GM19372 (cell line): Measurements from ENCODE around the gene DDX19B.
"Not testable (repeated sequence)": the region's sequence is repeated elsewhere in the genome, so short reads cannot be mapped to it uniquely, and the experiment has no call there.

Experiments used
- ATAC-seq: cut with Tn5 transposase; IDR thresholded peaks from one replicate; pipeline ENCODE4 v1.9.1; 2021; ENCODE audit warnings: mild to moderate bottlenecking, low read depth, moderate library complexity; ENCODE audit not compliant: unreplicated experiment

Gene DDX19B

DNA sequence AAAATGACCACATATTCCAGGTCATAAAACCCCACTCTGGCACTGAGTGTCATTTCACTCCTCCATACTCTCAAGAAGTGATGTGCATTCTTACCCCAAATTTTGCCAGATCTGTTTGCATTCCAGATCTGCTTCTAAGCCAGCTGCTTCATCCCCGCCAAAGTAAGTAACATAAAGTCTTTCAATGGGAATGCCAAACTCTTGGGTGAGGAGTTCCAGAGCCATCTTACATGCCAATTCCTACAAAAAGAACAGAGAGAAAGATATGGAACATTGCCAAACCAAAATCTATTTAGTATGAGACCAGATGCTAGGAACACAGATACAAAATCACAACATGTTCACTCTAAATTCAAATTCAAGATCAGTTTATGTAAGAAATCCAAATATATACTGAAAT lies 22.6 kb upstream of the DDX19B start:
- no peak for ATAC-seq

DNA sequence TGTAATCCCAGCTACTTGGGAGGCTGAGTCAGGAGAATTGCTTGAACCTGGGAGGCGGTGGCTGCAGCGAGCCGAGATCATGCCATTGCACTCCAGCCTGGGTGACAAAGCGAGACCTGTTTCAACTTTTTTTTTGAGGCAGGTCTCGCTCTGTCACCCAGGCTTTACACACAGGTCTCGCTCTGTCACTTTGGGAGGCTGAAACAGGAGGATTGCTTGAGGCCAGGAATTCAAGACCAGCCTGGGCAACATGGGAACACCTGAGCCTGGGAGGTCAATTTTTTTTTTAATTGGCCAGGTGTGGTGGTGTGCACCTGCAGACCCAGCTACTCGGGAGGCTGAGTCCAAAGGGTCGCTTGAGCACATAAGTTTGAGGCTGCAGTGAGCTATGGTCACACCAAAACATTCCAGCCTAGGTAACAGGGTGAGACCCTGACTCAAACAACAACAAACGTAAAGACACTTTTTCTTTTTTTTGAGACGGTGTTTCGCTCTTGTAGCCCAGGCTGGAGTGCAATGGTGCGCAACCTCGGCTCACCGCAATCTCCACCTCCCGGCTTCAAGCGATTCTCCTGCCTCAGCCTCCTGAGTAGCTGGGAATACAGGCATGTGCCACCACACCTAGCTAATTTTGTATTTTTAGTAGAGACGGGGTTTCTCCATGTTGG lies 11.5 kb upstream of the DDX19B start:
- not testable (repeated sequence) for ATAC-seq

- peak; percentile 96 for ATAC-seq
These were observed 9.5 kb upstream of the DDX19B start, which contains the start of gene AARS1 for GRCh38 chr16:70289229-70290094. Gene AARS1 (minus strand): TSS chr16:70289506. CDS start chr16:70282763, 6,743 bp downstream.

- ATAC-seq, result no peak
These were observed 8.0 kb upstream of the DDX19B start for GRCh38 chr16:70290949-70291519.

GRCh38 chr16:70292148-70292547 lies 6.8 kb upstream of the DDX19B start:
- not testable (repeated sequence) for ATAC-seq

DNA sequence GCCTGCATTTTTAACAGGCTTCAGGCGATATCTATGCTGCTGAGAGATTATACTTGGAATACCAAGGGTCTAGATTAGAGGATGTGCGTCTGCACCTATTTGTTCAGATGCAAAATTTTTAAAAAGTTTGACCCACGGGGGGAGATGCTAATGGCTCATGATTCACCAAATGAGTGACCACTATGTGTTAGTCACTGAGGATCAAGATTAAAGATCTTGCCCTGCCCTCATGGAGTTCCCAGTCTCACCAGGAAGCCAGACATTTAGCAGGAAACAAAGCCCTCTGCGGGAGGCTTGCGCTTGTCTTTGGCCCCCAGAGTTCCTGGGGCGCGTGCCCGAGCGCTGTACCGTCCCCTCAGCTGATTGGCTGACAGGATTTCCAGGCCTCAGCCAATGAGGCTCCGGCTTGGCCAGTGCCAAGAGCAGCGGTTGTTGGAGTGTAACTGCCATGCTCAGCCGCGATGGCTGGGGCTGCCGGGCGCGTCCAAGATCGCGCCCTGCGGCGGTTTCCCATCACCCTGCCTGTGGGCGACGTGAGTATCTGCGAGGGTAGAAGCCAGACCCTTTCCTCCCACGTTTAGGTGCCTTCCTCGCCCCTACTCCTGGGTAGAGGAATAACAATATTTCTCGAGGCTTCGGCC lies 4.5 kb upstream of the DDX19B start:
- ATAC-seq, result no peak

- no peak for ATAC-seq
These were observed 3.4 kb upstream of the DDX19B start for GRCh38 chr16:70295634-70296033.

DNA sequence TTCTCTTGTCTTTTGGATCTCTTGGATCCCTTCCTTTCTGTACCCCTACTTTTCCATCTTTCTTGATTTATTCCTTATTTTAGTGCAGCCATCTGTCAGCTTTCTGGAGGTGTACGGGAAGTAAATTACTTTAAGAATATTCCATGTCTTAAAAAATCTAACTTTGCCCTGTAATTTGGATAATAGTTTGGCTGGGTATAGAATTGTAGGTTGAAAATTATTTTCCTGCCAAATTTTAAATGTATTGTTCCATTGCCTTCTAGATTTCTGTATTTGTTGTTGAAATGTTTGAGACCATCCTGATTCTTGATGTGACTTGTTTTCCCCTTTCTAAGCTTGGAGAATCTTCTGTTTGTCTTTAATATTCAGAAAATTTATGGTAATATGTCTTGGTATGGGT lies 2.1 kb downstream of the DDX19B start:
- no peak for ATAC-seq

DNA sequence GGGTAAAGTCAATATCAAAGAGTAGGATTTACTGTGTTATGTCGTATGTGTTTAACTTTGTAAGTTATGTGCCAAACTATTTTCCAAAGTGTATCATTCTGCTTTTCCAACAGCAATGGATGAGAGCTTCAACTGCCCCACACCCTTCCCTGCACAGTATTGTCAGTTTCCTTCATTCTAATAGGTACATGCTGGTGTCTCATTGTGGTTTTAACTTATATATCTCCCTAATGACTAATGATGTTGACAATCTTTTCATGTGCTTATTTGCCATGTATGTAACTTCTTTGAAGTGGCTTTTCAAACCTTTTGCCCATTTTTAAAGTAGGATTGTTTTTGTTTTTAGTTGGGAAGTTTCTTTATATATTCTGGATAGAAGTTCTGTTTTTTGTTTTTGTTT lies 3.8 kb downstream of the DDX19B start:
- no peak for ATAC-seq

GRCh38 chr16:70304892-70305448 lies 6.0 kb downstream of the DDX19B start:
- ATAC-seq, result no peak

- no peak for ATAC-seq
These were observed 7.9 kb downstream of the DDX19B start for GRCh38 chr16:70306880-70307279.

- not testable (repeated sequence) for ATAC-seq
These were observed 8.7 kb downstream of the DDX19B start for GRCh38 chr16:70307726-70308125.

GRCh38 chr16:70320121-70320520 lies 21.1 kb downstream of the DDX19B start:
- no peak for ATAC-seq

GRCh38 chr16:70324998-70325747 lies 26.2 kb downstream of the DDX19B start:
- no peak for ATAC-seq

DNA sequence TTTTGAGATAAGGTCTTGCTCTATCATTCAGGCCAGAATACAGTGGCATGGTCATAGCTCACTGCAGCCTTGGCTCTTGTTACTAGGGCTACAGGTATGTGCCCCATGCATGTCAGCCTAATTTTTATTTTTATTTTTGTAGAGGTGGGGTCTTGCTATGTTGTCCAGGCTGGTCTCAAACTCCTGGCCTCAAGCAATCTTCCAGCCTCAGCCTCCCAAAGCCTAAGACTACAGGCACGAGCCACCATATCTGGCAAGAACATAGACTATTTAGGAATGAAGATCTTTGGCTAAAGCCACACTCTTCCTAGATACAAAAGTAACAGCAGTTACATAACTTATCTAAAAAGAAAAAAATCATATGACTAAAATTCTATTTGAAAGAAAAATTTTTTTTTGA lies 32.1 kb downstream of the DDX19B start:
- no peak for ATAC-seq

DNA sequence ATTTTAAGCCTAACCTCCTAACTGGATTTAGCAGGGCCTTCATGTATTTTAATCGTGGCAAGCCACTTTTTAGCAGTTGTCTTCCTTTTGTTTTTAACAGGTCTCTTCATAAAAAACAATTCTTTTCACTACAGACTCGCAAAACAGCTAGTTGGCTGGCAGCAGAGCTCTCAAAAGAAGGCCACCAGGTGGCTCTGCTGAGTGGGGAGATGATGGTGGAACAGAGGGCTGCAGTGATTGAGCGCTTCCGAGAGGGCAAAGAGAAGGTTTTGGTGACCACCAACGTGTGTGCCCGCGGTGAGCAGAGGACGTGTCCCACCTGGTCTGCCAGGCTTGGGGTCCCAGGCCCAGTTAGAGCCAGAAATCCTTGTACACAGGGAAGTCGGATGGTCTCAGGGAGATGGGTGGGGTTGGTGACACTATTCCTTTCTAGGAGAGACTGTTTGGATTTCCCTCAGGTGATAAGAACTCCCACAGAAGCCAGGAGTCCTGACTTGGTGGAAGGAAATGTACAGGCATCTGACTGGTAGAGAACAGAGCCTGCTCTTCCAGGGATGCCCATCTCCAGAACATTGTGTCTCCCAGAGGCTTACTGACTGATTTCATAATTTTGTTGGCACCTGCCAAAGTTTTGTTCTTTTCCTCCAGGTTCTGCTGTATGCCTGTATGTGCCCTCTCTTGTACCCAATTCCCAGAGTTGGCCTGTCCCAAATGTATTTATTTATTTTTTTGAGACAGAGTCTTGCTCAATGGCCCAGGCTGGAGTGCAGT lies 32.8 kb downstream of the DDX19B start:
- ATAC-seq, result no peak

DNA sequence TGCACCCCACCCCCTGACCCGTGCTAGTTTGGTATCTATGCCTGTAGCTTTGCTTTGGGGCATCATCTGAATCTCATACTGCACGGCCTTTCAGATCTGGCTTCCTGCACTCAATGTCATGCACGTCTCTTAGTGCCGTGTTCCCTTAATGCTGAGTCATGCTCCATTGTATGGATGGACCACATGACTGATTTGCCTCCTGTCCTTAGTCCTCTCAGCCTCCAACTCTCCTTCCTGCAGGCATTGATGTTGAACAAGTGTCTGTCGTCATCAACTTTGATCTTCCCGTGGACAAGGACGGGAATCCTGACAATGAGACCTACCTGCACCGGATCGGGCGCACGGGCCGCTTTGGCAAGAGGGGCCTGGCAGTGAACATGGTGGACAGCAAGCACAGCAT lies 33.7 kb downstream of the DDX19B start:
- ATAC-seq, result not testable (repeated sequence)

- ATAC-seq, result no peak
These were observed 38.8 kb downstream of the DDX19B start for GRCh38 chr16:70337814-70338213.

DNA sequence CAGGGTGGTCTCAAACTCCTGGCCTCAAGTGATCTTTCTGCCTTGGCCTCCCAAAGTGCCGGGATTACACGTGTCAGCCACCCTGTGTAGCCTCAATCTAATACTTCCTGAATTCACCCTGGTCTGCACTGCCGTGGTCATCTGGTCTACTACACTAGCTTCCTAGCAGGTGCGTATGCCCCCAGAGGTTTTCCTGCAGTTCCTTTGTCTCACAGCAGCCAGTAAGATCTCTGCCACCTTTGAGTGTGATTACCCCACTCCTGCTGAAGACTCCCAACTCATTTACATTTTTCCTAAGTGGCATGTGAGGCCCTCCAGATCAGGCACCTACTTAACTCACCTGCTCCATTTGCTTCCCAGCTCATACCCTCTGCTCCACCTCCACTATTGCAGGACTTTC lies 42.6 kb downstream of the DDX19B start:
- ATAC-seq, result no peak
